Natural killer cell treated with Interleukin-12 subunit alpha and Interleukin-12 subunit beta and Interleukin-15 and Interleukin-18, amount 100 ng/mL, for 72 hours (primary cell): ENCODE data around the gene GALK1. TPM values are rescaled to one million over a fixed set of nuclear protein-coding genes. Genes with fewer than 3 reads are reported as not detected.

Experiments
- ATAC-seq, 2 donors: fragments of 150-1000 bp; cut with Tn5 transposase in 1 of 2; sonication (Bioruptor Pico), chemical (Tn5 transposase) in 1 of 2; 2 replicates each; pipeline ENCODE4 v1.10.0; 2021
- DNase-seq: peaks from one replicate; pipeline ENCODE4 v3.0.0; 2022; ENCODE audit warnings: low spot score
- H3K27ac Mint-ChIP-seq, 2 donors: 1 replicate in 1 of 2; 2 replicates in 1 of 2; pipeline ENCODE4 v1.8.0; 2022; ENCODE audit warnings: mixed read lengths in 2 of 2, mild to moderate bottlenecking in 1 of 2, moderate library complexity in 1 of 2
- H3K27me3 Mint-ChIP-seq, 2 donors: 1 replicate in 1 of 2; 2 replicates in 1 of 2; pipeline ENCODE4 v1.8.0; 2022; ENCODE audit warnings: mixed read lengths in 2 of 2
- H3K36me3 Mint-ChIP-seq: one replicate; pipeline ENCODE4 v1.8.0; 2022; ENCODE audit warnings: mixed read lengths
- H3K4me1 Mint-ChIP-seq, 2 donors: 1 replicate in 1 of 2; 2 replicates in 1 of 2; pipeline ENCODE4 v1.8.0; 2022; ENCODE audit warnings: low read depth in 2 of 2, mixed read lengths in 2 of 2, mild to moderate bottlenecking in 1 of 2
- H3K4me3 Mint-ChIP-seq: one replicate; pipeline ENCODE4 v1.8.0; 2022; ENCODE audit warnings: mixed read lengths
- H3K9me3 Mint-ChIP-seq: 2 replicates; pipeline ENCODE4 v1.8.0; 2022; ENCODE audit warnings: mixed read lengths
- total RNA-seq, 2 donors: library from RNA; stranded (reverse); gene quantifications; one replicate each; pipeline ENCODE4 v1.2.3, GENCODE V29; 2022

The GALK1 gene
- total RNA-seq, 2 donors from 2014 or later: 13.7 to 31.1 TPM

DNA sequence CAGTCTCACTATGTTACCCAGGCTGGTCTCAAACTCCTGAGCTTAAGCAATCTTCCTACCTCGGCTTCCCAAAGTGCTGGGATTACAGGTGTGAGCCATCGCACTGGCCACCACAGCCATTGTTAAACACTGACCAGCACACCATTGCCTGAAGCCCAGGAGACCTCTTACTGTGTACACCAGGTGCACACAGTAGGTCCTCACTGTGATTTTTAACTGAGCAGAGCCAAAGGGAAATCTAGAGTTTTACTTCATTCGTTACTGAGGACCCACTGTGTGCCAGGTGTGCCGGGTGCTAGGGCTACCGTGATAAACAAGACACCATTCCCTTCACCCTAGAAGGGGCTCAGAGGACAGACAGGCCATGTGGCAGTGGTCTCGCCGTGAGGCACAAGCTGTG, 39.5 kb downstream of the GALK1 start:
- no peak for ATAC-seq
- no peak for DNase-seq
- Mint-ChIP-seq H3K27me3 (no peaks in the 10 kb centered on the region), H3K9me3 (no peaks in the 10 kb centered on the region), H3K27ac (no peak overlapping the region), H3K4me1 (peaks cover 2% of the 10 kb centered on the region in 2 donors), H3K4me3 (no peak overlapping the region), H3K36me3 (no peaks in the 10 kb centered on the region)

DNA sequence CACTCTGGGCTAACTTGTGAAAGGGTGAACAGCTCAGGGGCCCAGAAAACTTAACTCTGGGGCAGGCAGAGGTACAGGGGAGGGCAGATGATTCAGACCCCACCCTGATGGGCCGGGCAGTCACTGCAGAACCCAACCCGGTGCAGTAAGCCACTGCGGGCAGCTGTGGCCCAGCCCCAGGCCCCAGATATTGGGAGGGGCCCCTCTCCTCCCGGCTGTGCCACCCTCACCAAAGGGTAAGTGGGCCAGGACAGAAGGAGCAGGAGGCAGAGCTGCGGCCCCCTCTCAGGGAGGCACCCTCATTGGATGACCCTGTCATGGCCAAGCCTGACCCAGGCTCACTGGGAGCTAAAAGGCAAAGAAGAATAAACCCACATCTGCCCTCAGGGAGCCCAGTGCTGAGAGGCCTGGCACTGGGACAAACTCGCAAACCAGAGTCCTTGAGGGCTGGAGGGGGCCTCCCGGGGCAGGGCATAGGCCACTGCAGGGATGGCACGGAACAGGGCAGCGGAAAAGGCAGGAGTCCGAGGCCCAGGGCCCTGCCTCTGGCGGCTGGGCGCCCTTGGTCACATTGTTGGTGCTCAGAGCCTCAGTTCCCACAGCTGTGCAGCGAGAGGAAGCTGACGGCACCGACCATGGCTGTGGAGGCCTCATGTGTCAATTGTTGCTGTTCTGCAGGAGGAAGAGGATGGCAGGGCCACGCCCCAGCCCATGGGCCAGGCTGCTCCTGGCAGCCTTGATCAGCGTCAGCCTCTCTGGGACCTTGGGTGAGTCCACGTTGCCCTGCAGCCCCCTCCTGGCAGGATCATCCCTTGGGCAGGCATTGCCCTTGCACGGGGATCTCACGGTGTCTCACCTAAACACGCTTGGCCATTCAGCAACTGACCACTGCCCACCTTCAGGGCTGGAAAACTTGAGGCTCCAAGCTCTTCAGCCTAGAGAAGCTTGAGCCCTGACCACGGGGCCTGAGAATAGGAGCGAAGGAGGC, 40.7 kb downstream of the GALK1 start:
- H3K36me3 Mint-ChIP-seq: no peaks in the 10 kb centered on the region
- peaks cover 4 to 6% of the 10 kb centered on the region in 2 donors for H3K4me1 Mint-ChIP-seq
- no peak for DNase-seq
- H3K9me3 Mint-ChIP-seq: no peaks in the 10 kb centered on the region
- no peaks in the 10 kb centered on the region for H3K27me3 Mint-ChIP-seq
- no peak for ATAC-seq
- no peak overlapping the region for H3K4me3 Mint-ChIP-seq
- H3K27ac Mint-ChIP-seq: no peak overlapping the region

DNA sequence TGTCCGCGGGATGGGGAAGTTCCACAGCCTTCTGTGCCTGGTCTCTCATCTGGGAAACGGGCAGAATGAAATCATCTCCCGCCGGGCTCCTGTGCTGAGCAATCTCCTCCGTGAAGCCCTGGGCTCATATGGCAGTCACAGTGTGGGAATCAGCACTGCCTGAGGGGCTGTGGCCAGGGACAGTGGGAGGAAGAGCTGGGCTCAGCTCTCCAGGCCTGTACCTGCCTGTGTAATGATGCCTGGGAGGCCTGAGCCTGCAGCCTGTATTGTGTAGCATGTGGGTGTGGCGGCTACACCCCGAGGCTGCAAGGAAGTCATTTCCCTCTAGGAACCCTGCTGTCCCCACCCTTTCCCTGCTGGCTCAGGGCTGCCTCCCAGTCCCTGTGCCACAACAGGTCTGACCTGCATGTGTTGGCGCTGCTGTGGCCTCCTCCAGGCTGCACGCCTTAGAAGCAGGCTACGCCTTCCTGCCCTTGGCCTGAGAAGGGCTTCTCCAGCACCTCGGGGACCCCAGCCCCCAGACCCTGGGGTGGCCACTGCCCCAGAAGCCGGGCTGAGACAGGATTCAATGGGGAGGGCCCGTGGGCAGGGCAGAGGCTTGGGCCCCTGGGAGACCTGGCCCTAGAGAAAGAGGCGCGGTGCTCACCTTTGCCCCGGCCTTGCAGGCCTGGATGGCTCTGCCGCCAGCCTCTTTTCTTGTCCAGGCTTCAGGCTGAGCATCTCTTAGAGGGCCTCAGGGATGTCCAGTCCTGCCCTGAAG, 41.6 kb downstream of the GALK1 start:
- Mint-ChIP-seq H3K36me3 (no peaks in the 10 kb centered on the region), H3K4me3 (no peak overlapping the region), H3K27me3 (no peaks in the 10 kb centered on the region), H3K9me3 (no peaks in the 10 kb centered on the region), H3K4me1 (peaks cover 4 to 6% of the 10 kb centered on the region in 2 donors), H3K27ac (no peak overlapping the region)
- DNase-seq (no peak), ATAC-seq (no peak)

DNA sequence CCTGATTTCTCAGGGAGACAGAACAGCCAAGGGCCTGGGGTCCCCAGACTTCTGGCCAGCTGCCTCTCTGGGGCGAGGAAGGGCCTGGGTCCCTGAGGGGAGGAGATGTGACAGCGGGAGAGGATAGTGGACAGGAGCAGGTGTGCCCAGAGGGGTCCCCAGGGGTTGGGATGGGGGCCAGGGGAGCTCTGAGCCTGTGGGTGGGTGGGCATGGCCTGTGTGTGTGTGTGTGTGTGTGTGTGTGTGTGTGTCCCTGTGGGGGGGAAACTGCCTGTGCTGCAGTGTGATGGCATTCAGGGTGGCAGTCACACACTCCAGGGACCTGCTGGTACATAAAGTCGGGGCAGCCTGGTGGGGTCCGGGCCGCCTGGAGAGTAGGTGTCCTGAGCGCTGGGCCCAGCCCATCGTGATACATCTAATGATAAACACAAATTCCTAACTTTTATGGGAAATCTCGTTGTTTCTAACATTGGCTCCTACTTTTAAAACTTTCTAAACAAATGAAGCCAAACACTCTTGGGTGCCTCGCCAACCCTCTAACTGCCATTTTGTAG, 42.4 kb downstream of the GALK1 start:
- no peaks in the 10 kb centered on the region for H3K36me3 Mint-ChIP-seq
- H3K4me3 Mint-ChIP-seq: no peak overlapping the region
- no peaks in the 10 kb centered on the region for H3K27me3 Mint-ChIP-seq
- ATAC-seq (no peak), DNase-seq (no peak)
- H3K4me1 Mint-ChIP-seq: peaks cover 4 to 6% of the 10 kb centered on the region in 2 donors
- H3K27ac Mint-ChIP-seq: no peak overlapping the region
- no peaks in the 10 kb centered on the region for H3K9me3 Mint-ChIP-seq

DNA sequence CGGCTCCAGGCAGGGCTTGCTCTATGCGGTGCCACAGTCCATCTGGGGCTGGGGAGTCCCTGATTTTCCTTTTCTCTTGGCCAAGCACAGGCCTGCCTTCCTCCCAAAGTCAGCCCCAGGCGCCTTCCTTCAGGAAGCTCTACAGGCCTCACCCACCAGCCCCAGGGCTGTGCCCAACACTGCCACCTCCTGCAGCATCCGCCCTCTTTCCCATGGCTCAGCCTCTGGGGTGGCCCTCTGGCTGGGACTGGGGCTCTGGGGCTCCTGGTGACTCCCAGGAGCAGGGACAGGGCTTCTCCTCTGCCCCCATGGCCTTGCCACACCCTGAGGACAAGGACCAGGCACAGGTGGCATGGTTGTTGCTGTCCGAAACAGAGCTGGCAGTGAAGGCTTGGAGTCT, 42.9 kb downstream of the GALK1 start:
- Mint-ChIP-seq H3K27ac (no peak overlapping the region), H3K4me3 (peak overlapping the region; percentile 42)

DNA sequence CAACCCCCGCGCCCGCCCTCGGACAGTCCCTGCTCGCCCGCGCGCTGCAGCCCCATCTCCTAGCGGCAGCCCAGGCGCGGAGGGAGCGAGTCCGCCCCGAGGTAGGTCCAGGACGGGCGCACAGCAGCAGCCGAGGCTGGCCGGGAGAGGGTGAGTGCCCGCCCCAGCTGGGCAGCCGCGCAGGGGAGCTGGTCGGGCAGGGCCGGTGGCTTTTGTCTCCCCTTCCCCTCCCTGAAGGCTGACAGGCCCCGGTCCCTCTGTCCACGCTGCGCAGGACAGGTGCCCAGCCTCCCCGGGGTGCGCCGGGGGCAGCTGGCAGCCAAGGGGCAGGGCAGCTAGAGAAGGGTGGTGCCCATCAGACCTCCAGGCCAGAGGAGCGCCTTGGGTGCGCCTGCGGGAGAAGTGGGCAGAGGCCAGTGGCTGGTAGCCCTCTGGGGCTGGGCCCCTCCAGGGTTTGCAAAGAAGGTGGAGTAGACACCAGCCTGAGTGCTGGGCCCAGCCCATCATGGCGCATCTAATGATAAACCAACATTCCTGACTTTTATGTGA, 43.5 kb downstream of the GALK1 start:
- no peaks in the 10 kb centered on the region for H3K27me3 Mint-ChIP-seq
- H3K9me3 Mint-ChIP-seq: no peaks in the 10 kb centered on the region
- DNase-seq (no peak), ATAC-seq (peak in 1 of 2 donors; percentile 27)
- no peak overlapping the region for H3K27ac Mint-ChIP-seq
- peak overlapping the region; percentile 42 for H3K4me3 Mint-ChIP-seq
- peaks cover 4 to 6% of the 10 kb centered on the region in 2 donors for H3K4me1 Mint-ChIP-seq
- no peaks in the 10 kb centered on the region for H3K36me3 Mint-ChIP-seq

More for the DNA sequence above, 42.9 kb downstream of the GALK1 start:
- Mint-ChIP-seq H3K27me3 (no peaks in the 10 kb centered on the region), H3K36me3 (no peaks in the 10 kb centered on the region), H3K4me1 (peaks cover 4 to 6% of the 10 kb centered on the region in 2 donors), H3K9me3 (no peaks in the 10 kb centered on the region)
- ATAC-seq (no peak), DNase-seq (no peak)

DNA sequence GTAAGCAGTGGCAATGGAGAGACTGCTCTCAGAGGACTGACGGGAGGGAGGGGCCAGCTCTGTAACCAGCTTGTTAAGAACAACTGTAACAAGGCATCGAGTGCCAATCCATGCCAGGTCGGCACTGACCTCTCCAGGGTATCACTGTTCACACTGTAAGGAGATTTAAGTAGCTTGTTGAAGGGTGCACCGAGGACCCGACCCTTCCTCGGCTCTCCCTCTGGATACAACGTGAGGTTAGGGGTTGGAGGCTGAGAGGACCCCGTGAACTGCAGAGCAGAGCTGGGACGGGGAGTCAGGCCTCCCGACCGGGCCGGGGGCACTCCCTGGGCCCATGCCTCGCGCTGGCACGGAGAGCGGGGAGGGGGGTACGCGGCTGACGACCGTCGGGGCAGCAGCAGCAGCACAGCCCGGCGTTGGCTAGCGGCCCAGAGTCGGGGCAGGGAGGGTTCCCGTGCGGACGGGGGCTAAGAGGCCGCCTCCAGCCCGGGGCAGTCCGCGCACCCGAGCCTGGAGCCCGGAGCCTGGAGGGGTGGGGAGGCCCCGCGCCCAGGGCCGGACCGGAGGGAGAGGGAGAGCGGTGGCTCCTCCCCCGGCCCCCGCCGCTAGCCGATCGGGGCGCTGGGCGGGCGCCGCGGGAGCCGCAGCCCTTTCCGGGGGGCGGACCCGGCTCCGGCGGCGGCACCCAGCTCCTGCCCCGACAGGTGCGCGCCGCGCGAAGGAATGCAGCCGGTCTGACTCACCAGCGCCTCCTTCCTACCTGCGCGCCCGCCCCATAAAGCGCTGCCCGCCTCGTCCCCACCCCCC, 44.1 kb downstream of the GALK1 start, which contains the start of gene ITGB4:
Gene ITGB4 (plus strand): TSS at position 804 of the 807 bp plus-strand sequence. CDS start 3,245 bp downstream, outside the sequence.
- no peaks in the 10 kb centered on the region for H3K36me3 Mint-ChIP-seq
- H3K4me1 Mint-ChIP-seq: peaks cover 4 to 6% of the 10 kb centered on the region in 2 donors
- no peak within 1 kb of the TSS for H3K27ac Mint-ChIP-seq
- ATAC-seq: peak; percentile 77 to 87
- no peak for DNase-seq
- H3K27me3 Mint-ChIP-seq: no peaks in the 10 kb centered on the region
- H3K4me3 Mint-ChIP-seq: peak within 1 kb of the TSS; percentile 80
- H3K9me3 Mint-ChIP-seq: no peaks in the 10 kb centered on the region

DNA sequence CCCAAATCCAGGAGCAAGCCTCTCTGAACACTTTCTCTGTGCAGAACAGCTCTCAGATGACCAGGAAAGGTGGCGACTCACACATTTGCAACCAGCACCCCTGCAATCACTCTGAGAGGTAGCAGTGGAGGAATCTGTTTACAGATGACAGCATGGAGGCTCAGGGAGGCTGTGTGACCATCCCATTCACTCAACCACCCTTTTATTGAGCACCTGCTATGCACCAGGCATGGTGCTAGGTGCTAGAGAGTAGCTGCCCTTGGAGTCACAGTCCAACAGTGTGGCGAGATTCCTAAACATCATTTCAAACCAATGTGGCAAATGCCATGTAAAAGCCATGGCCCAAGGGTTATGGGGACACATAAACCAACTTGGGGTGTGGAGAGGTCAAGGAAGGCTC, 45.3 kb downstream of the GALK1 start:
- Mint-ChIP-seq H3K9me3 (no peaks in the 10 kb centered on the region), H3K27ac (no peak overlapping the region), H3K36me3 (no peaks in the 10 kb centered on the region), H3K4me3 (peak overlapping the region; percentile 80), H3K4me1 (peaks cover 4 to 6% of the 10 kb centered on the region in 2 donors), H3K27me3 (no peaks in the 10 kb centered on the region)
- no peak for DNase-seq
- ATAC-seq: no peak

DNA sequence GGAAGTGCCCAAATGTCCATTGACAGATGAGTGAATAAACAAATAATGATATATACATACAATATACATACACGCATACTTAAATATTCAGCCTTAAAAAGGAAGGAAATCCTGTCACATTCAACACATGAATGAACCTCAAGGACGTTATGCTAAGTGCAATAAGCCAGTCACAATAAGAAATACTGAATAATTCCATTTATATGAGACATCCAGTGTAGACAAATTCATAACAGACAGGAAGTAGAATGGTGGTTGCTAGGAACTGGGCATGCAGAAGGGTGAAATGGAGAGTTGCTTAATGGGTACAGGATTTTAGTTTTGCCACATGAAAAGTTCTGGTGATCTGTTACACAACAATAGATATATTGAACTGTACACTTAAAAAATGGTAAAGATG, 52.5 kb downstream of the GALK1 start:
- ATAC-seq: no peak
- peaks cover 0 to 3% of the 10 kb centered on the region in 2 donors for H3K4me1 Mint-ChIP-seq
- no peaks in the 10 kb centered on the region for H3K27me3 Mint-ChIP-seq
- H3K27ac Mint-ChIP-seq: no peak overlapping the region
- DNase-seq: no peak
- no peak overlapping the region for H3K4me3 Mint-ChIP-seq
- H3K9me3 Mint-ChIP-seq: no peaks in the 10 kb centered on the region
- H3K36me3 Mint-ChIP-seq: no peaks in the 10 kb centered on the region

Other genes with a start within 250 kb of the GALK1 start
- gene CASKIN2, start 249.7 kb downstream of the GALK1 start, total RNA-seq: under 1 TPM; 0.33 to 0.98 TPM
- gene TSEN54, start 248.7 kb downstream of the GALK1 start, total RNA-seq: 100 to 1,000 TPM in 1 of 2 donors, 10 to 100 TPM in 1; 37.5 to 106 TPM
- gene LLGL2, start 239.5 kb downstream of the GALK1 start, total RNA-seq: 10 to 100 TPM; 21.4 to 34.1 TPM
- 10 to 100 TPM; 49.0 to 66.7 TPM for gene MYO15B, start 177.4 kb downstream of the GALK1 start, total RNA-seq
- under 1 TPM; 0.29 to 0.36 TPM for gene SMIM5, start 131.8 kb downstream of the GALK1 start, total RNA-seq
- 10 to 100 TPM; 32.6 to 59.7 TPM for gene RECQL5, start 98.0 kb downstream of the GALK1 start, total RNA-seq
- gene SAP30BP, start 97.9 kb downstream of the GALK1 start, total RNA-seq: 100 to 1,000 TPM; 129 TPM
- gene ITGB4, start 43.7 kb downstream of the GALK1 start, total RNA-seq: under 1 TPM in 1 of 2 donors, not detected in 1; 0.90 TPM
- gene UNK, start 19.6 kb upstream of the GALK1 start, total RNA-seq: 10 to 100 TPM; 30.6 to 39.8 TPM
- gene UNC13D, start 79.2 kb upstream of the GALK1 start, total RNA-seq: 100 to 1,000 TPM; 270 to 289 TPM
- 100 to 1,000 TPM in 1 of 2 donors, 10 to 100 TPM in 1; 73.8 to 101 TPM for gene WBP2, start 90.1 kb upstream of the GALK1 start, total RNA-seq
- 1 to 10 TPM; 1.6 to 2.1 TPM for gene TRIM47, start 113.4 kb upstream of the GALK1 start, total RNA-seq
- gene TRIM65, start 131.8 kb upstream of the GALK1 start, total RNA-seq: 10 to 100 TPM; 17.2 to 42.1 TPM
- gene MRPL38, start 139.7 kb upstream of the GALK1 start, total RNA-seq: 100 to 1,000 TPM; 117 to 174 TPM
- gene FBF1, start 175.8 kb upstream of the GALK1 start, total RNA-seq: 10 to 100 TPM; 10.2 to 34.4 TPM
- gene ACOX1, start 214.0 kb upstream of the GALK1 start, total RNA-seq: 10 to 100 TPM; 36.8 to 44.6 TPM
- 10 to 100 TPM; 16.5 to 19.1 TPM for gene TEN1, start 214.0 kb upstream of the GALK1 start, total RNA-seq
- 10 to 100 TPM in 1 of 2 donors, 1 to 10 TPM in 1; 9.8 to 16.2 TPM for gene CDK3, start 235.7 kb upstream of the GALK1 start, total RNA-seq